ENCODE results near the gene NACAD. TPM values are rescaled to one million over a fixed set of nuclear protein-coding genes. Genes with fewer than 3 reads are reported as not detected.

Gene NACAD
- total RNA-seq, 2 experiments from 2014 or later, result 0.08 to 0.14 TPM

DNA sequence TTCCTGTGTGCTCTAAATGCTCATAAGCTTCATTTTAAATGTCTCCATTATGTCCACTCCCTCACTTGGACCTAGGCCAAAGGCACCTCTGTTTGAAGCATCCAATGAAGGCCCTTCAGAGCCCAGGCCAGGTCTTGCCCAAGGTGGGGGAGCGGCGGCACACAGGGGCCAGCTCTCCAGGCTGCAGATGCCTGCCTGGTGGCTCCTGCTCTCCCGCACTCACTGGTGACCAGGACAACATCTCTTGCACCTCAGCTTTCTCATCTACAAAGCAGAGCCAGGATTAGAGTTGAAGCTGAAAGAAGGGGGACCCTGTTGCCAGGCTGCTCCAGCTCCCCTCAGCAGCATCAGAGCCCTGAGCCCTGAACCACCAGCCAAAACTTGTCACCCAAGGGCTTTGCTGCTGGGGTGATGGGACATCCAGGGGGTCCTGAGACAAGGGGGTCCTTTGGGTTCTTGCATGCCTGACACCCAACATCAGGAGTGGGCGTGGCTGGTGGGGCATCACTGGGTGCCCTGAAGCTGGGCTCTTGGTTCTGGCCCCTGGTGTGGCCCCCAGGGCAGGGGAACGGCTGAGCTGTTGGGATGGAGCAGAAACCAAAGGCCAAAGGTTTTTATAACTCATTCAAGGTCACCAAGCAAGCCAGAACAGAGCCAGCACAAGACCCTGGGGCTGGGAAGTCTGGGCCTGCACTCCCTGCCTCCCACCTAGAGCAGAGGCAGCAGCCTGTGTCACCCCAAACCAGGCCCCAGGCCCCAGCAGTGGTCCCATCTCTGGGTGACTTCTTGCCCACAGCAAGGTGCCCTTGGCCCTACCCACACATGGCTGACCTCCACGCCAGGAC, 1.2 kb downstream of the NACAD start:
- CTCF ChIA-PET, result interaction anchor here (0.8 to 0.9 kb wide), 2 partner anchors 49 to 114 kb away, joined by 3 read pairs; no protein-coding TSS in a partner anchor
- TF ChIP-seq, protein P1, sequence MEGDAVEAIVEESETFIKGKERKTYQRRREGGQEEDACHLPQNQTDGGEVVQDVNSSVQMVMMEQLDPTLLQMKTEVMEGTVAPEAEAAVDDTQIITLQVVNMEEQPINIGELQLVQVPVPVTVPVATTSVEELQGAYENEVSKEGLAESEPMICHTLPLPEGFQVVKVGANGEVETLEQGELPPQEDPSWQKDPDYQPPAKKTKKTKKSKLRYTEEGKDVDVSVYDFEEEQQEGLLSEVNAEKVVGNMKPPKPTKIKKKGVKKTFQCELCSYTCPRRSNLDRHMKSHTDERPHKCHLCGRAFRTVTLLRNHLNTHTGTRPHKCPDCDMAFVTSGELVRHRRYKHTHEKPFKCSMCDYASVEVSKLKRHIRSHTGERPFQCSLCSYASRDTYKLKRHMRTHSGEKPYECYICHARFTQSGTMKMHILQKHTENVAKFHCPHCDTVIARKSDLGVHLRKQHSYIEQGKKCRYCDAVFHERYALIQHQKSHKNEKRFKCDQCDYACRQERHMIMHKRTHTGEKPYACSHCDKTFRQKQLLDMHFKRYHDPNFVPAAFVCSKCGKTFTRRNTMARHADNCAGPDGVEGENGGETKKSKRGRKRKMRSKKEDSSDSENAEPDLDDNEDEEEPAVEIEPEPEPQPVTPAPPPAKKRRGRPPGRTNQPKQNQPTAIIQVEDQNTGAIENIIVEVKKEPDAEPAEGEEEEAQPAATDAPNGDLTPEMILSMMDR (IDR thresholded peaks at IDR 0.05), result no peak
- no peak overlapping the region for H3K4me3 ChIP-seq (ENCODE audit: low read length)
- ATAC-seq (ENCODE audit: poor library complexity) (no peak), DNase-seq (peak in 1 of 14 experiments; percentile 10)
- no peak overlapping the region for H3K27ac Mint-ChIP-seq
- H3K4me1 ChIP-seq (ENCODE audit: insufficient read depth, low read length), result peaks cover 10% of the 10 kb centered on the region
- intact Hi-C loops (cut with DNase I, micrococcal nuclease), result no loop called here
- no peak overlapping the region for H3K27ac ChIP-seq (ENCODE audit: low read depth in 1 of 2, low read length in 2 of 2)
- H3K4me3 Mint-ChIP-seq, result no peak overlapping the region
- H3K27me3 ChIP-seq (ENCODE audit: control insufficient read depth in 1 of 2, insufficient read depth in 2 of 2, low read length in 2 of 2), result peaks cover 11 to 17% of the 10 kb centered on the region in 2 experiments
- H3K9me3 Mint-ChIP-seq, result no peaks in the 10 kb centered on the region
- no peaks in the 10 kb centered on the region for H3K36me3 Mint-ChIP-seq (ENCODE audit: low read depth)
- H3K36me3 ChIP-seq (ENCODE audit: insufficient read depth, low read length), result no peaks in the 10 kb centered on the region
- peaks cover 18% of the 10 kb centered on the region for H3K27me3 Mint-ChIP-seq
- H3K9me3 ChIP-seq (ENCODE audit: control insufficient read depth in 1 of 2, insufficient read depth in 1 of 2, low read length in 2 of 2), result no peaks in the 10 kb centered on the region
- POLR2A ChIA-PET, result interaction anchor here (0.8 to 1.4 kb wide), 4 partner anchors 12 to 513 kb away, joined by 3 read pairs; partner anchors contain the start of gene TBRG4
- H3K4me1 Mint-ChIP-seq (ENCODE audit: low read depth), result peaks cover 7% of the 10 kb centered on the region

DNA sequence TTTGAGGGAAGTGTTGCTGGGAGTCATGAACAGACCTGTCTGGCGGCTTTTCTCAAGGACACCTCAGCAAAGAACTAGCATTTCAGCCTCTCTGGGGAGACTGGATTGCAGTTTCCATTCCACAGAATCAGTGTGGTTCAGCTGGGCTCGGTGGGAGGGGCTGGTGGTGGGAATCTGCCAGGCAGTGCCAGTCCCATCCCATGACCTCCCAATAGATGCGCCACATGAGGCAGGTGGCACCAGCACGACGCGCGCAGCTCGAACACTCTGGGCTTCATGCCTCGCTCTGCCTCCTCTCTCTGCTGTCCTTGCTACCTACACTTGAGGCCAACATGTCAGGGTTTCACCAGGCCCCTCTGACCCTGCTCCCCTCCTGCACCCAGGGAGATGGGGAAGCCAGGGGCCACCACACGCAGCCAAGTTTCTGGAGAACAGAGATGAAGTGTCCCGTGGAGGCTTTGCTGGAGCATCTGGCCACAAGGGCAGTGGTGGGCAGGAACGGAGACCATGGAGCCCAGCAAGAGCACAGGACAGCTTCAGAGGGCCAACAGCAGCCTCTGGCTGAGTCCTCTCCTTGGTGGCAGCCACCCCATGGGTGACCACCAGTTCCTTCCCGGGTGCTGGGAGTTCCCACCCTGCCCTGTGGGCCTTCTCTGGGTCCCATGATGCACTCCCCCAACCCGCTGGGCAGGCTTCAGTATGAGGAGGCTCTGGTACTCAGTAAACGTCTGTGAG, 2.3 kb downstream of the NACAD start:
- Histone ChIP-seq H3K36me3 (ENCODE audit: insufficient read depth, low read length) (no peaks in the 10 kb centered on the region), H3K27me3 (ENCODE audit: control insufficient read depth in 1 of 2, insufficient read depth in 2 of 2, low read length in 2 of 2) (peaks cover 11 to 17% of the 10 kb centered on the region in 2 experiments), H3K9me3 (ENCODE audit: control insufficient read depth in 1 of 2, insufficient read depth in 1 of 2, low read length in 2 of 2) (no peaks in the 10 kb centered on the region), H3K27ac (ENCODE audit: low read depth in 1 of 2, low read length in 2 of 2) (no peak overlapping the region), H3K4me1 (ENCODE audit: insufficient read depth, low read length) (peaks cover 10% of the 10 kb centered on the region), H3K4me3 (ENCODE audit: low read length) (no peak overlapping the region)
- H3K9me3 Mint-ChIP-seq, result no peaks in the 10 kb centered on the region
- ChIA-PET CTCF (interaction anchor here (0.8 kb wide), 1 partner anchor 50 kb away, joined by 3 read pairs; no protein-coding TSS in a partner anchor), POLR2A (interaction anchor here (0.8 to 1.4 kb wide), 4 partner anchors 13 to 512 kb away, joined by 3 read pairs; partner anchors contain the start of gene TBRG4)
- intact Hi-C loops (cut with DNase I, micrococcal nuclease), result no loop called here
- TF ChIP-seq, protein P1 (IDR thresholded peaks at IDR 0.05), result no peak
- no peaks in the 10 kb centered on the region for H3K36me3 Mint-ChIP-seq (ENCODE audit: low read depth)
- no peak overlapping the region for H3K27ac Mint-ChIP-seq
- ATAC-seq (ENCODE audit: poor library complexity) (no peak), DNase-seq (peak in 1 of 14 experiments; percentile 6)
- H3K4me3 Mint-ChIP-seq, result no peak overlapping the region
- H3K4me1 Mint-ChIP-seq (ENCODE audit: low read depth), result peaks cover 7% of the 10 kb centered on the region
- H3K27me3 Mint-ChIP-seq, result peaks cover 18% of the 10 kb centered on the region

DNA sequence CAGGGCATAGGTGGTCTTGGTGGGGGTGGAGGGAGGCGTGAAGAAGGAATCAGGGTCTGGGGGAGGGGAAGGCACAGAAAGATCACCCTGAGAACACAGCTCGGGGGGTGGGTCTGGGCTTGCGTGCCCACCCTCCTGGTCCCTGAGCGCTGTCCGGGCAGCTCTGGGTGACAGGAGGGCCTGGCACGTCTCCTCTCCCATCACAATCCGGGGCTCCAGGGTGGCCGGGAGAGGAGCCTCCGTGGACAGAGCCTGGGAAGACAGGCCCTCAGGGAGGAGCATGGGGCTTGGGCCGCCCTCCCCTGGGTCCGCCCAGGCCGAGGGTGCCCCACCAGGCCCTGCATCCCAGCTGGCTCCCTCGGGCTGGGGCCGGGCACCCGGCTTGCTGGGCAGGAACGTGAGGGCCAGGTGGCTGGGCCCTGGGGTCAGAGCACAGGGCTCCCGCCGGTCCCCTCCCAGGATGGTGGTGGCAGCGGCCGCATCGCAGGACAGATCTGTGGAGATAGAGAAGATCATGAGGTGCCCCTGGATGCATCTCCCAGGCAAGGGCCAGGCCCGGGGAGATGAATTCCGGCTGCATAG, 3.1 kb downstream of the NACAD start:
- ATAC-seq (ENCODE audit: poor library complexity), result no peak
- ChIA-PET CTCF (no interaction called here), POLR2A (no interaction called here)
- H3K4me1 Mint-ChIP-seq (ENCODE audit: low read depth), result peaks cover 7% of the 10 kb centered on the region
- H3K36me3 Mint-ChIP-seq (ENCODE audit: low read depth), result no peaks in the 10 kb centered on the region
- Histone ChIP-seq H3K27me3 (ENCODE audit: control insufficient read depth in 1 of 2, insufficient read depth in 2 of 2, low read length in 2 of 2) (peaks cover 11 to 17% of the 10 kb centered on the region in 2 experiments), H3K27ac (ENCODE audit: low read depth in 1 of 2, low read length in 2 of 2) (no peak overlapping the region), H3K4me3 (ENCODE audit: low read length) (no peak overlapping the region), H3K4me1 (ENCODE audit: insufficient read depth, low read length) (peaks cover 10% of the 10 kb centered on the region), H3K9me3 (ENCODE audit: control insufficient read depth in 1 of 2, insufficient read depth in 1 of 2, low read length in 2 of 2) (no peaks in the 10 kb centered on the region), H3K36me3 (ENCODE audit: insufficient read depth, low read length) (no peaks in the 10 kb centered on the region)
- H3K4me3 Mint-ChIP-seq, result no peak overlapping the region
- no peaks in the 10 kb centered on the region for H3K9me3 Mint-ChIP-seq
- H3K27ac Mint-ChIP-seq, result no peak overlapping the region
- DNase-seq, result no peak
- intact Hi-C loops (cut with DNase I, micrococcal nuclease), result no loop called here
- TF ChIP-seq, protein P1 (IDR thresholded peaks at IDR 0.05), result no peak
- H3K27me3 Mint-ChIP-seq, result peaks cover 18% of the 10 kb centered on the region
